HG03139 (cell line): ENCODE measurements around the gene IRF2.
A peak's percentile ranks its signal among the peaks of the same experiment; 100 is the strongest.

Experiments used
- ATAC-seq: cut with Tn5 transposase; IDR thresholded peaks from one replicate; pipeline ENCODE4 v1.9.1; 2021; ENCODE audit not compliant: unreplicated experiment

The IRF2 gene

GRCh38 chr4:184451726-184452125, 22.6 kb downstream of the IRF2 start:
- no peak for ATAC-seq

DNA sequence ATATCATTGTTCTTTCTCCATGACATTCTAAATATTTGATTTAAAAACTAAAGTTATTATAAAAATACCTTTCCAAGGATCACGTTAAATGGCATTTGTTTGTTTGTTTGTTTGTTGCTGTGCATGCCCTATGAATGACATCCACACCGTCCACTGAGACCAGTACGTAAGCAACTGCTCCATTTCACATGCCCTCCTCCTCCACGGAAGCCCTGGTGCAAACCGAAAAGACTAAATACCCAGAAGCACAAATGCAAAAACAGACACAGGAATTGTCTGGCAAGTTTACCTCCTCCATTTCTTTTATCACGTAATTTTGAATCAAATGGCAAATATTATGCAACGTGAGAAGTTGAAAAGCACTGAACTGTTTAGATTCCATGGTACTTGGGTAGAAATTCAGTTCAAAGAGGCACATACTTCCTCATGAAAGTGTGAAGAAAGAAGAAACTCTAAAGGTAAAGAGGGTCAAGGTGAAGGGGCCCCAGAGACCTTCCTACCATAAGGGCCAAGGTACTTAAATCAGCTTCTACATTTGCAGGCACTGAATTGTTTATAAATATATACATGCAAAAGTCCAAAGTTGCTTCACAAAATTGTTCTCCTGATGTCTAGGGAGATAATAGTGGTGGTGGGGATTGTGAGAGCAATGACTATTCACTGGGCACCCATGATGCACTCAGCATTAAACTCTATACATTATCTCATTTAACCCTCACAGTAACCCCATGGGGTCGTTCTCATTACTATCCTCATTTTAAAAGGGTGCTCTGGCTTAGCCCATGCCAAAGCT, 23.4 kb downstream of the IRF2 start:
- no peak for ATAC-seq

GRCh38 chr4:184450045-184450444, 24.3 kb downstream of the IRF2 start:
- ATAC-seq, result no peak

DNA sequence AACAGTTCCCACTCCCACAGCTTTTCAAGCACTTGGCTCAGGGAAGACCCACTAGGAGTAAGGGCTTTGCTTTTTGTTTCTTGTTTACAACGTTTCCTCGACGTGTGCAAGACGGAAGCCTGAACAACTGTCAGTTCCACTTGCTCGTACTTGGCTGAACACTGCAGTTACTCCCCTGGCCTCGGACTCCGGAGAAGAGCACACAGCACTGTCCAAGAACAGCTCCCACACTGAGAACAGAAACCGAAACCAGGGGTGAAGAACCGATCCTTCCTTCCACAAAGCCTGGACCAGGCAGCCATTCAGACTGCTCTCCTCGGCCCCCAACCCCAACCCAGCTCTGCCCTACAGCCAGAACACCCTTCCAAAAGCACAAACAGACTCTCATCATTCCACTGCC, 25.5 kb downstream of the IRF2 start:
- peak; percentile 43 for ATAC-seq

DNA sequence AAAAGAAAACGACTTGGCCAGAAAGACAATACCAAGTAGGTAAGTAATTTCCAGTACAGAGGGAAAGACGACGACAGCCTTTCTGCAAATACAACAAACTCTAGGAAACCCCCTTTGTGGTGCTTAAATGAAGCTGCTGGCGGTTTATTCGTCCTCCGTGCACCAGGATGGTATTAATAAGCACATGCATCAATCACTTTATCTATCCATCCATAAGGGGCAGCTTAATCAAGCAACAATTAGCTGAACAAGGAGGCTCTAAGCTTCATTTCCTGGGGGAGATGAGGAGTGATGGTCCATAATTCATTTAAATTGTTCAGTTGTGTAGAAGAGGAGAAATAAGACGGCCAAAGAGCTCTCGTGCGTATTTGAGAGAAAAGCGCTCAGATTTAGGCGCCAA, 26.2 kb downstream of the IRF2 start:
- ATAC-seq, result no peak

GRCh38 chr4:184447664-184448063, 26.7 kb downstream of the IRF2 start:
- ATAC-seq, result no peak

DNA sequence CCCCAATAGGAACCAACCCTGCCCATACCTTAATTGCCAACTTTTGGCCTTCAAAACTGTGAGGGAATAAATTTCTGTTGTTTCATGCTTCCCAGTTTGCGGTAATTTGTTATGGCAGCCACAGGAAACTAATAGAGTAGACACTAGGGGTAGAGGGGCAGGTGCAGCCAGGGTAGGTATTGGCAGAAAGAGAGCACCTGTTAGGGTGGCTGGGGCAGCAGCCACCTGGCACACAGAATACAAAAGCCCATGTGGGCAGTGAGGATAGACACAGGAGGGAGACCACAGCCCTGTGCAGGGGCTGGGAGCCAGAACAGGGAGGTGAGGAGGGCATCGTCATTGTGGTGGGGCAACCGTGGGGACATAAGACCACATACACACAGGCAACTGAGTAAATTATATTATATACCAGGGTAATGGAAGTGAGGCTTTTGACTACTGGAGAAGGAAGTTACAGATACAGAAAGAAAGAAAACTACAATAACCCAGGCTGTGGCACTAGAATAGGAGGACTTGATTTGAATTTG, 28.2 kb downstream of the IRF2 start:
- no peak for ATAC-seq

- ATAC-seq, result no peak
Measured at GRCh38 chr4:184444953-184445309, 29.4 kb downstream of the IRF2 start.

DNA sequence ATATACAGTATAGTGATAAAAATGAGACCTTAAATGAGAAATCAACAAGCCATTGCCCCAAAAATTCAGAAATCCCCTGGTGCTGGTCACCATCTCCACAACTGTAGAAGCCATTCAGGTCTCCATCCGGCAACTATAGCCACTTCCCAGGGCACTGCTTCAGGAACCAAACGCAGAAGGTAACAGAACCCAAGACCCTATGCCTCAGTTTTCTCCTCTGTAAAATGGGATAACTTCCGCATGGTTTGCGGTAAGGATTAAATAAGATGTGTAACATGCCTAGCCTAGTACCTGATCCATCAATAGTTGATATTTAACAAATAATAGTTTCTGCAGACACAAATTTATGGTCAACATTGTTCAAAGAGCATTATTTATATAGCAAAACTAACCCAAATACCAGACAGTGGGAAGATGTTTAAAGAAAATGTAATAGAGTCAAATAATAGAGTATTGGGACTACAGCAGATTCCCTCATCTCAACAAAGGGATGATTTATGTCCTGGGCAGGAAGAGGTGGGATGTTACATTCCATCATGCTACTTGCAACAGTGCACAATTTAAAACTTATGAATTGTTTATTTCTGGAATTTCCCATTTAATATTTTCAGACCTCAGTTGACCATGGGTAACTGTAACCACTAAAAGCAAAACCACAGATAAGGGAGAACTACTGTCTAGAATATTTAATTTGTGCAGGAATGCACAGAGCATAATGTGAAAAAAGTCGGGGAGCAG, 30.0 kb downstream of the IRF2 start:
- ATAC-seq, result no peak

DNA sequence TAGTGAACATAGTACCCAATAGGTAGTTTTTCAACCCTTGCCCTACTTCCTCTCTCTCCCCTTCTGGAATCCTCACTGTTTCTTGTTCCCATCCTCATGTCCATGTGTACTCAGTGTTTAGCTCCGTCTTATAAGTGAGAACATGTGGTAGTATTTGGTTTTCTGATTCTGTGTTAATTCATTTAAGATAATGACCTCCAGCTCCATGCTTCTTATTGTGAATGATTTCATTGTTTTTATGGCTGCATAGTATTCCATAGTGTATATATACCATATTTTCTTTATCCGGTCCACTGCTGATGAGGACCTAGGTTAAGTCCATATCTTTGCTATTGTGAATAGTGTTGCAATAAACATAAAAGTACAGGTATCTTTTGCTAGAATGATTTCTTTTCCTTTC, 31.0 kb downstream of the IRF2 start:
- ATAC-seq, result no peak

DNA sequence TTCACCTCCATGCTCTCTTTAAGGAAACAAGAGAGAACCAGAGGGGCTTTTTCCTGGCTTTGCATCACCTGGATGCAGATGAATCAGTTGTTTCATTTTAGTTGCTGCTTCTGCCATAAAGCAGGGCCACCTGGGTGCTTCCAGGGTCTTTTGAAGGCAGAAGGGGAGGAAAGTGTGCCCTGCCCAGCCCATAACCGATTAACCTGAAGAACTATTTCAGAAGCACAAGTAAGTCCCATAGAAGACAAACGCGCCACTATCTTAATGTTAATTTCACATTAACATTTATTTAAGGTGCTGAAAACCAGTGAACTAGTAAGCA, 32.1 kb downstream of the IRF2 start:
- no peak for ATAC-seq

DNA sequence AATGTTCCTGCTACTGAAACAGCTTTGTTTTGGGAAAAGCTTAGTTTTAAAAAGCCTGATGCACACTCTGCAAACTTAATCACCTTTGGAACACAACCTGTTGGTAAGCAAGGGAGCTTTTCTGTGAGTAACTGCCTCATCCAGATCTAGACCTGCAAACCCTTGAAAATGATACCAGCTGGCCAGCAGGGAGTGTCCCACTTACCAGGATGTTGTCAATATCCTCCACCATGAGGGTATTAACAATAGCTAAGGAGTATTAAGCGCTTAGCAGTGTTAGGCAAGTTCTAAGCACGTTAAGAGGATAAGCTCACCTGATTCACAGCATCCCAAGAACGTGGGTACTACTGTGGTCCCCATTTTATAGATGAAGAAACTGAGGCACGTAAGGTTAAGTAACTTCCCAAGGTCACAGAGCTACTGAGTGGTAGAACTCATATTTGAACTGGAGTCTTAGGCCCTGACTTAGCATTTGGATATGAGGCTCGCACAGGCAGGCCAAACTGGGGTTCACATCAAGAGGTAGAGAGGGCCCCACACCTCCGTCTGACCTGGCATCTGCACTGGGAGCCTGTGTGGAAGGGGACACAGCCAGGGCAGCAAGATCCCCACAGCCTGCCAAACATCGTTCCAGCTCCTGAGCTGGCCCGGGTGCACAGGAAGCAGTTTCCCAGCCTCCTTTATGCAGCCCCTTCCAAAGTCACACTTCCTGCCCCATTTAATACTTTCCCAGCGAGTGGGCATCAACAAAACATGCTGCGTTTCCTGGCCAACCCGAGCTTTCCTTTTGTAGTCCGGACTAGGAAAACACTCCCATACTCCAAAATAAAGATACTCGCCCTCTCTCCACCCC, 32.7 kb downstream of the IRF2 start:
- ATAC-seq, result no peak

DNA sequence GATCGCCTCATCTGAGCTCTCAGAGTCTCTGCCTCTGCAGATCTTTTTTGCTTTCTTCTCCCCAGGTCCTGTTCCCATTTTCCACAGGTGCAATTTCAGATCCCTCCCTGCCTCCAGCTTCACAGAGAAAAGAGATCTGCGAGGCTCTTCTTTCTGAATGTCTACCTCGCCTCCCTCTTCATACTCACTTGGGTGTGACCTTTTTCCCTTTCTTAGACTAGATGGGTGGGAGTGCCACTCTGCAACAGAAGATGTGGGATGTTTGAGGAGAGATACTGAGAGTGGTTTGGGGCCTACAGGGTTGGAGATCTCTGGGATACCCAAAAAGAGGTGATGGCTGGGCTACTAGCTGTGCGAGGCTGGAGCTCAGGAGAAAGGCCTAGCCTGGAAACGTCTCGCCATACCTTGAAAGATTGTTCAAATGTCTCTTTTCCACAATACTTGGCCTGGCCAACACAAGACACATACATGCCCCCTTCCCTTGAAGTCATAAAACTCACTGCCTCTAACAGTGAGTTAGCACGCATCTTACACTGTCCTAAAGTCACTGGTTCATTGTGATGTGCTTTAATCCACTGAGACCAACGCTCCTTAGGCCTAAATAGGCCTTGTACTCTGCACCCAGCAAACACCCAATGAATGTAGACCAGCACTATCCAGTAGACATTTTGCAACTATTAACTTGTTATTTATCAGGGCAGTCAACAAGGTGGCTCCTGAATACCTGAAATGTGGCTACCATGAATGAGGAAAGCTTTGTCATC, 33.6 kb downstream of the IRF2 start:
- no peak for ATAC-seq

- no peak for ATAC-seq
Measured at GRCh38 chr4:184439856-184440594, 34.3 kb downstream of the IRF2 start.

DNA sequence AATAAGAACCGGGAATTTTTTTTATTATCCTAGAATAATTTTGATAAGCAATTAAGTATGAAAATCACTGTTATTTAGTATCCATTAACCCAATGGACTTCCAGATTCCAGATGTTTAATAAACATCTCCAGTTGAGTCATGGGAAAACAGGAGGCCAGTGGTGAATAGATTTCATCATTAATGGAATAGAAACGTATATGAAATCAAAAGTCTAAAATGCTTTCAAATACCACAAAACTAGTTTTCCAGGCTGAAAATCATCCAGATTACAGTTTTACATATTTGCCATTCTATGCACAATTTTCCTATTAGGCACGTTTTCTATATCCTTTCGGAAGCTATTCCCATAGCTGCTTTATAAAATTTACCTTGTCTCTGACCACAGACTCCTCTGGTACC, 35.0 kb downstream of the IRF2 start:
- ATAC-seq, result no peak

DNA sequence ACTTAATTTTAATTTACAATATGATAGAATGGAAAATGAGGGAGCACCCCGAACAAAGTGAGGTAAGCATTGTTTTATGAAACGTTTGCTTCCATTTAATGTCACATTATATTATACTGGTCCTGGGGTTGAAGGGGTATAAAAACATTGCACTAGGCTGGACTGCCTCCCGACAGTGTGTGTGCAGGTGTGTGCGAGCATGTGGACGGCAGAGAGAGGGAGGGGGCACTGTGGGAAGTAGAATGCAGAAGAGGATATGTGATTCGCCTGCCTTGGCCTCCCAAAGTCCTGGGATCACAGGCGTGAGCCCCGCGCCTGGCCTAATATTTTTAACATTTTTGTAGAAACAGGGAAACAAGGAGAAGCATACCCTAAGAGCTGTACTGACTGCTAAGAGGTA, 36.0 kb downstream of the IRF2 start:
- ATAC-seq, result no peak

DNA sequence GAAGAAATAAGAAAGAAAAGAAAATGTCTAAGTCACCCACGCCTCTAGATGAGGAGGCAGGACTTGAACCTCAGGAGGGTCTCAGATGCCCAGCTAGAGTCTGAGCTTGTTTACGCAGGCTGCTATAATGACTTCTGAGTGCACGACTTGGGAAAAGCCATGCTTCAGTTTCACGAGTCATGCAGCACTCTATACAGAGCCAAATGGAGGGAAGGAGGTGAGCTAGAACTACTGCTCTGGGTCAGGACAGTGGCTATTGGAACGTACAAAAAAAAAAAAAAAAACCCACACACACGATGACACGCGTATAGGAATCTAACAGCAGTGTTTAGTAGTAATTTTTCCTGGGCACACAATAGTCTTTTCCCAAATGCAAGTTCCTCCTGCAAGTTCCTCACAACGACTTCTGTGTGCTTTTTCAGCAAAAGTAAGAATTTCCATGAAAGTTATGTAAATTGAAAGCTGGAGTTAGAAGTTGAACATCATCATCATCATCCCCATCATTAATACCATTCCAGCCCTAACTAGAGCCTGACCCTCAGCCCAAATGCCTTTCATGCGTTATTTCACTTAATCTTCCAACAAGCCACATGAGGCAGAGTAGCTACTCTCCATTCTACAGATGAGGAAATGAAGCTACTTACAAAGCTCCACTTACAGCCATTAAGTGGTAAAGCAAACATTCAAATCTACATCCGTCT, 36.6 kb downstream of the IRF2 start:
- ATAC-seq, result peak; percentile 57

DNA sequence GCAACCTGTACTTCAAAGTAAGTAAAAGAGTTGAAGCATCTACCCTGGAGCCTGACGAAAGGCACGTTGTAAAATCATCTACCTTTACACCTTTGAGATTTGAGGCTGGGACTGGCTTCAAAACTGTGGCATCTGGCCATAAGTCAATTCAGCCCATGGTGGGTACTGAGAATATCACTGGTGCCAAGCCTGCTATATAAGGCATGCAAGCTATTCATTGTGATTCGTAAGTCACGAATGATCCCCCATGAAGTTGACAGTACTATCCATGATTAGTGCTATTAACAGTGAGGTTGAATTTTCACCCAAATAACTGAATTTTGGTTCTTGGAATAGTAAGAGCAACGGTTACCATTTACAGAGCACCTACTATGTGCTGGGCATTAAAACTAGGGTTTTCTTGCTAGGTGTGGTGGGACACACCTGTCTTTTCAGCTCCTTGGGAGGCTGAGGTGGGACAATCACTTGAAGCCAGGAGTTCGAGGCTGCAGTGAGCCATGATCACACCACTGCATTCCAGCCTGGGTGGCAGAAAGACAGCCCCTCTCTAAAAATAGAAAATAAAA, 39.8 kb downstream of the IRF2 start:
- no peak for ATAC-seq

- ATAC-seq, result no peak
Measured at GRCh38 chr4:184434021-184434420, 40.3 kb downstream of the IRF2 start.
